HG02588 (cell line): ENCODE data around the gene C12orf76.
"Not testable (repeated sequence)": the region's sequence is repeated elsewhere in the genome, so short reads cannot be mapped to it uniquely, and the experiment has no call there.

ENCODE experiments used
- ATAC-seq: cut with Tn5 transposase; IDR thresholded peaks from one replicate; pipeline ENCODE4 v1.9.1; 2021; ENCODE audit warnings: mild to moderate bottlenecking, moderate library complexity; ENCODE audit not compliant: unreplicated experiment

Gene C12orf76

GRCh38 chr12:110067531-110067930 lies 19.2 kb upstream of the C12orf76 start:
- ATAC-seq = no peak

DNA sequence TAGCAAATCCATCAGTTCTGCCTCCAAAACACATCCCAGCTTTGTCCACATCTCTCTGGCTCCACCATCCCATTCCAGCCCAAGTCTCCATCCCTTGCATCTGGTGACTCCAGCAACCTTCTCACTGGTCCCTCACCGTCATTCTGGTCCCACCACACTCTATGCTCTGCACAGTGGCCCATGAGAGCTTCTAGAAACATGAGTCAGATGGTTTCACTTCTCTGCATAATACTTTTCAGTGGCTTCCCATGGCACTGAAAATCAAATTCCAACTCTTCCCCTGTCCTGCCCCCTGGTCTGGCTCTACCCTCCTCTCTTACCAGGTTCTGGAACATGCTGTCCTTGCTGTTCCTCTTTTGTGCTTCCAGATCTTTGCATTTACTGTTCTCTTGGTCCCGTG lies 17.2 kb upstream of the C12orf76 start:
- ATAC-seq = no peak

GRCh38 chr12:110062241-110062640 lies 13.9 kb upstream of the C12orf76 start:
- ATAC-seq = no peak

GRCh38 chr12:110059651-110060000 lies 11.3 kb upstream of the C12orf76 start:
- ATAC-seq = no peak

- ATAC-seq = no peak
These were observed 10.7 kb upstream of the C12orf76 start for GRCh38 chr12:110058875-110059615.

GRCh38 chr12:110056643-110057042 lies 8.3 kb upstream of the C12orf76 start:
- not testable (repeated sequence) for ATAC-seq

DNA sequence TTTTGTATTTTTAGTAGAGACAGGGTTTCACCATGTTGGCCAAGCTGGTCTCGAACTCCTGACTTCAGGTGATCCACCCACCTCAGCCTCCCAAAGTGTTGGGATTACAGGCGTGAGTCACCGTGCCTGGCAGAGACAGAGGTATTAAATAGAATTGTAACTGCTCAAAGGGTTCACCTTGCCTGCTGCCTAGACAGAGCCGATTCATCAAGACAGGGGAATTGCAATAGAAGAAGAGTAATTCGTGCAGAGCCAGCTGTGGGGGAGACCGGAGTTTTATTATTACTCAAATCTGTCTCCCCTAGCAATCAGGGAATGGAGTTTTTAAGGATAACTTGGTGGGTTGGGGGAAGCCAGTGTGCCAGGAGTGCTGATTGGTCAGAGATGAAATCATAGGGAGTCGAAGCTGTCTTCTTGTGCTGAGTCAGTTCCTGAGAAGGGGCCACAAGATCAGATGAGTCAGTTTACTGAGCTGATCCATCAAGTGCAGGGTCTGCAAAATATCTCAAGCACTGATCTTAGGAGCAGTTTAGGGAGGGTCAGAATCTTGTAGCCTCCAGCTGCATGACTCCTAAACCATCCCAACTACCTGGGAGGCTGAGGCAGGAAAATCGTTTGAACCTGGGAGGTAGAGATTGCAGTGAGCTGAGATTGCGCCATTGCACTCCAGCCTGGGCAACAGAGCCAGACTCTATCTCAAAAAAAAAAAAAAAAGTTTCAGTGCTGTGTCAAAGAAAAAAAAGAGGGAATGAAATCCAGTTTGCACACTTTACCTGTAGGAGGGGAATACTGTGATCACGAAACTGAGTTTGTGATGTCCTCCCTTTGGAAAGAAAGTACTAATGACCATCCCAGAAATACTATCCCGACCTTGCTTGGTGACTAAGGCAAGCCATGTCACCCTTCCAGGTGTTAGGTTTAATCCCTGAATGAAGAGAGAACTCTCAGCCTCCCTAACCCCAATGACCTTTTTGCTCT lies 7.3 kb upstream of the C12orf76 start:
- ATAC-seq = not testable (repeated sequence)

DNA sequence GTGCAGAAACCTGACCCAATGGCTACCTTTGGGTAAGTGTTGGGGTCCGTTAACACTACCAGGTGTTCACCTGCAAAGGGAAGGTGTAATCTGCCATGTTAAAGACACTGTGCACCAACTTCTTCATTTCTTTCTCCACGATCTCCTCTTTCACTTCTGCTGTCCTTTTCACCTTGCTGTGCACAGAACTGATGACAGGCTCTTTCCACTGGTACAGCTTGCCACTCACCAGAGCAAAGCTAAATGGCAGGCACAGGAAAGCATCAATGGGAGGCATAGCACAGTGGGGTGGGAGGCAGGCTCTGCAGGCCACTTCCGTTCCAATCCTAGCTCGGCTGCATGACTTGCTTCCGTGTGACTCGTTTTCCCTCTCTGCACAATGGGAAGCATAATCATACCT lies 2.6 kb upstream of the C12orf76 start:
- ATAC-seq = no peak

GRCh38 chr12:110049666-110050065 lies 1.3 kb upstream of the C12orf76 start:
- not testable (repeated sequence) for ATAC-seq

GRCh38 chr12:110049034-110049433 lies 712 bp upstream of the C12orf76 start:
- not testable (repeated sequence) for ATAC-seq

DNA sequence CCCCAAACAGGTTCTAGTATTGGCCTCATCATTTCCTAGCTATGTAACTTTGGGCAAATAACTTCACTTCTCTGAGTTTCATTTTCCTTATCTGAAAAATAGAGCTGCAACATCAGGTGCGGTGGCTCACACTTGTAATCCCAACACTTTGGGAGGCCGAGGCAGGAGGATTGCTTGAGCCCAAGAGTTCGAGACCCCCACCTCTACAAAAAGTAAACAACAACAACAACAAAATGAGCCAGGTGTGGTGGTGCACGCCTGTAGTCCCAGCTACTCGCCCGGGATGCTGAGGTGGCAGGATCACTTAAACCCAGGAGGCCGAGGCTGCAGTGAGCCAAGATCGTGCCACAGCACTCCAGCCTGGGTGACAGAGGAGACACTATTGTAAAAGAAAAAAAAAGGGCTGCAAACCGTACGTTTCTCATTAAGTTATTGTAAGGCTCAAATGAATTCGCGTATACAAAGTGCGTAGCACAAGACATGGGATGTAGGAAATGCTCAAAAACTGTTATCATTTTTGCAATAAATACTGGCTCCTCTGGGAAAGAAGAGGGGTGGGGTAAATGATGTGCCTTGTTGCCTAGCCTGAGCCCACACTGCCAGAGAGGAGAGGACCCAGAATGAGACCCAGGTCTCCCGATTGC lies 903 bp downstream of the C12orf76 start:
- ATAC-seq = no peak

DNA sequence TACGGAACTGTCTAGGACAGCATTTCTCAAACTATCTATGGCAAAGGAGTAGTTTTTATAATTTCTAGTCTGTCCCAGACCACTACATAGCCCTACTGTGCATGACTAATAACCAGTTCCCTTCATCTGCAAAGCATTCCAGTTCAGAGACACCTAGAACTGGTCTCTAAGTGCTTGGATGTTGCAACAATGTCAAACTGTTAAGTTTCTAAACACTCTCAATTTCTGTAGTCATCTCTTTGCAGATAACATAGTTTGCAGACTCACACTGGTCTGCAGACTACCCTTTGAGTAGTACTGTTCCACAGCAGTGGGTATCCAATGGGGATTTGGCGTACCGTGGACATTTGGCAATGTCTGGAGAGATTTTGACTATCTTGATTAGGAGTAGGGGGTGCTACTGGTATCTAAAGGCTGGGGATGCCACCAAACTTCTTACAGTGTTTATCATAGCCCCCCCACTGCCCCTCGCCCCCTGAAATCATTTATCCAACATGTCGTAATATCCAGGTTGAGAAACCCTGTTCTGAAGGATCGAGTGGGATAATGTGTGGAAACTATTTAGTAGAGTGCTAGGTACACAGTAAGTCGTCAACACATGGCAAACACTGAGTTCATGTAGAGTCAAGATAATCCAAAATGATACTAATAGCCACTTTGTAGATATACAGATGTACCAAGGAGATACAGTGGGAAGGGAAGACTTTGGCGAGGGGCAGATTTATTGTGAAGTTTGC lies 1.7 kb downstream of the C12orf76 start:
- ATAC-seq = no peak

GRCh38 chr12:110042264-110042663 lies 6.1 kb downstream of the C12orf76 start:
- no peak for ATAC-seq

GRCh38 chr12:110039085-110039807 lies 9.1 kb downstream of the C12orf76 start:
- no peak for ATAC-seq

GRCh38 chr12:110038741-110039084 lies 9.6 kb downstream of the C12orf76 start:
- no peak for ATAC-seq

- no peak for ATAC-seq
These were observed 11.0 kb downstream of the C12orf76 start for GRCh38 chr12:110037315-110037714.

GRCh38 chr12:110035534-110036104 lies 12.7 kb downstream of the C12orf76 start:
- no peak for ATAC-seq

GRCh38 chr12:110033888-110034287 lies 14.4 kb downstream of the C12orf76 start:
- ATAC-seq = no peak

DNA sequence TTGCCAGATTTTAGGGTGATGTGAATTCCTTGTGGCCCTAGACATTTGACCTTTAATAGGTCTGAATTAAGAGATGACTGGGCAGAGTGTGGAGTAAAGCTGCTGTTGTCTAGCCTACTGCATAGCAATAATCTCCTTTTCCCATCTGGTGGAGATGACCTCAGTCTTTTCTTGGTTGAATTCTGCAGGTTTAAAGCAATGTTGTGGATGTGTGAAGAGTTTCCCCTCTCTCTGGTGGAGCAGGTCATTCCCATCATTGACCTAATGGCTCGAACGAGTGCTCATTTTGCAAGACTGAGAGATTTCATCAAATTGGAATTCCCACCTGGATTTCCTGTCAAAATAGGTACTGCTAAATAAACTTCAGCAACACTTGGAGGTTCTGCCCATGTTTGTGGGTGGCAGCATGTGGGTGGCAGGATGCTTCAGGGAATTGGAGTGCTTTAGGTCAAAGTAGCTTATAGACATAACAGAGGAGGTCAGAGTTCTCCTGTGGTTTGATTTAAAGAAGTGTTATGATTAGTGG lies 19.0 kb downstream of the C12orf76 start:
- no peak for ATAC-seq

DNA sequence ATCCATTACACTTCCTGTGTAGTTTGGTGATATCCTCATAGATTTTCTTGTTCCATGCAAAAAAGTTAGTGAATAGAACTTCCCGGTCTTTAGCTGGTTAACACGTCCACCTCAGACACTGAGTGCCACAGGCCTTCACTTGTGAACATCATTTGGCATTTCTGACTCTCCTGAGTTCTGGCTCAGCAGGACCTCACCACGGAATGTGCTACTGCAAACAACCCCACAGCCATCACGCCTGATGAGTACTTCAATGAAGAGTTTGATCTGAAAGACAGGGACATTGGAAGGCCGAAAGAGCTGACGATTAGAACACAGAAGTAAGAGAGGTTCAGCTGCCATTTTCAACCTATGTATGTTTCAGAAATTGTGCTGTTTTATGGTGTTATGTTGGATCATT lies 20.0 kb downstream of the C12orf76 start:
- ATAC-seq = no peak
